NT2/D1 (cell line): ENCODE results near the gene CLASP2.

Experiments used
- SUZ12 ChIP-seq: IDR thresholded peaks from 2 replicates; pipeline ENCODE4 v1.6.1; 2011; ENCODE audit not compliant: insufficient read length, insufficient read depth; ENCODE audit errors: extremely low read depth
- YY1 ChIP-seq: IDR thresholded peaks from 2 replicates; pipeline ENCODE4 v1.6.1; 2011; ENCODE audit not compliant: insufficient read length, insufficient read depth
- ZNF274 ChIP-seq: IDR thresholded peaks from 2 replicates; pipeline ENCODE4 v1.6.1; 2011; ENCODE audit warnings: mild to moderate bottlenecking, low read depth, low read length

DNA sequence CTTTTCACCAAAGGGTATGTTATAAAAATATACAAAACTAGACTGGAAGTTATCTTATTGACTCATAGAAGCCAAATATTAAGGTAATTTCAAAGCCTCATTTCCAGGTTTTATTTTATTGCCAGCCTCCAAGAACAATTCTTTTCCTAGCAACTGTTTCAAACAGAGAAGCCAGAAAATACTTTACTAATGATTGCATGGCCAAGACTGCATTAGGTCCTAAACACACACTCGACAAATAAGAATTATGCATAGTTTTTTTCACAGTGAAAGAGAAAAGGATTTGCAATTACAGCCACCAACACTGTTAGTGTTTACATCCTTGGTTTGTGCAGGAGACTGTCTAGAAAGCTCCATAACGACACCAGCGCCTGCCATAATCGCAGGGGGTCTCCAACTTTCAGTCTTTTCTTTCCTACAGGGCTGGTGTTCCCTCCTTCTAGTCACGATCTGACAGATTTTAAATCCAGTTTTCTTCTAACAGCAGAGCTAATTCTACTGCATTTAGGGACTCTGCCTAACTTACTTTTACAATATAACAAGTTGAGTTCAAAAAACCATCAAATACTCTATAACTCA is 58.1 kb downstream of the CLASP2 start:
- TF ChIP-seq ZNF274, result no peak
- TF ChIP-seq SUZ12, result no peak
- TF ChIP-seq YY1, result no peak
